ENCODE measurements around the gene CREB3L2.
A peak's percentile ranks its signal among the peaks of the same experiment; 100 is the strongest.

Gene CREB3L2

DNA sequence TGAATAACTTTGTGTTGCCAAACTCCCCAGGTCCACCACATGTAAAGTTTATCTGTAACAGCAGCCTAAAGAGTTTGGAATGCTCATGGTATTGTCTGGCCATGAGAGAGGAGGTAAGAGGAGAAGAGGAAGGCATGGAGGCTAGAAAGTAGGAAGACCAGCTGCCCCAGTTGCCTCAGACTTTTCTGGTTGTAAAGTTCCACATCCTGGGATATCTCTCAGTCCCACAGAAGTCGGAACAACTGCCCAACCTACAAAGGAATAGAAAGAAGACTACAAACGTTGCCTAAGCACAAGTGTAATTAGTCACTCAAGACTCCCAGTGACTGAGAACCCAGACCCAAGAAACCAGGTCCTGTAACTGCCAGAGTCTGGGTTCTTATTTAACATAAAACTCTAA, 47.3 kb downstream of the CREB3L2 start:
- WGBS (ENCODE audit: insufficient coverage): 100% methylated on average over 2 of the region's 2 CpGs
- Histone ChIP-seq H3K36me3 (ENCODE audit: control insufficient read depth in 4 of 4, insufficient read depth in 4 of 4, low read length in 3 of 4) (peaks cover 0 to 4% (median 3%) of the 10 kb centered on the region in 4 experiments), H3K4me1 (ENCODE audit: control extremely low read depth in 1 of 4, control insufficient read depth in 4 of 4, insufficient read depth in 4 of 4, low read length in 3 of 4) (peaks cover 8 to 34% (median 31%) of the 10 kb centered on the region in 4 experiments), H3K27ac (ENCODE audit: insufficient read depth in 1 of 2, low read depth in 1 of 2, low read length in 2 of 2, poor library complexity in 1 of 2, severe bottlenecking in 2 of 2) (peak overlapping the region in 1 of 2 experiments; percentile 47), H3K27me3 (replicated peaks in 2 of 5; ENCODE audit: control insufficient read depth in 4 of 5, insufficient read depth in 5 of 5, low read length in 4 of 5) (no peaks in the 10 kb centered on the region), H3K4me3 (ENCODE audit: control insufficient read depth in 1 of 7, extremely low read depth in 1 of 7, insufficient read depth in 4 of 7, low read depth in 2 of 7, low read length in 6 of 7) (peak overlapping the region in 1 of 7 experiments; percentile 2), H3K9me3 (ENCODE audit: control extremely low read depth in 1 of 5, control insufficient read depth in 4 of 5, insufficient read depth in 2 of 5, low read depth in 1 of 5, low read length in 4 of 5) (no peaks in the 10 kb centered on the region)
- ChIA-PET POLR2A (interaction anchor here (0.6 kb wide), 1 partner anchor 15 kb away, joined by 3 read pairs; no protein-coding TSS in a partner anchor), CTCF (interaction anchor here (1.1 to 1.2 kb wide), 3 partner anchors 9 to 37 kb away, joined by 3 to 4 read pairs (median 3); no protein-coding TSS in a partner anchor)
- no peak for DNase-seq

- WGBS (ENCODE audit: insufficient coverage): 71% methylated on average over 6 of the region's 6 CpGs
- Histone ChIP-seq H3K9me3 (ENCODE audit: control extremely low read depth in 1 of 5, control insufficient read depth in 4 of 5, insufficient read depth in 2 of 5, low read depth in 1 of 5, low read length in 4 of 5) (no peaks in the 10 kb centered on the region), H3K27ac (ENCODE audit: insufficient read depth in 1 of 2, low read depth in 1 of 2, low read length in 2 of 2, poor library complexity in 1 of 2, severe bottlenecking in 2 of 2) (peak overlapping the region in 1 of 2 experiments; percentile 47), H3K4me1 (ENCODE audit: control extremely low read depth in 1 of 4, control insufficient read depth in 4 of 4, insufficient read depth in 4 of 4, low read length in 3 of 4) (peaks cover 8 to 27% (median 26%) of the 10 kb centered on the region in 4 experiments), H3K27me3 (replicated peaks in 2 of 5; ENCODE audit: control insufficient read depth in 4 of 5, insufficient read depth in 5 of 5, low read length in 4 of 5) (no peaks in the 10 kb centered on the region), H3K4me3 (ENCODE audit: control insufficient read depth in 1 of 7, extremely low read depth in 1 of 7, insufficient read depth in 4 of 7, low read depth in 2 of 7, low read length in 6 of 7) (peak overlapping the region in 1 of 7 experiments; percentile 2), H3K36me3 (ENCODE audit: control insufficient read depth in 4 of 4, insufficient read depth in 4 of 4, low read length in 3 of 4) (peaks cover 0 to 4% (median 3%) of the 10 kb centered on the region in 4 experiments)
- ChIA-PET POLR2A (interaction anchor here (0.6 kb wide), 1 partner anchor 16 kb away, joined by 3 read pairs; no protein-coding TSS in a partner anchor), CTCF (interaction anchor here (1.0 to 1.5 kb wide), 5 partner anchors 8 to 38 kb away, joined by 3 to 4 read pairs (median 3); no protein-coding TSS in a partner anchor)
- DNase-seq: peak; percentile 43 to 77 (median 63)
These were observed 48.0 kb downstream of the CREB3L2 start for GRCh38 chr7:137953665-137954470.

- H3K4me3 ChIP-seq (ENCODE audit: control insufficient read depth in 1 of 7, extremely low read depth in 1 of 7, insufficient read depth in 4 of 7, low read depth in 2 of 7, low read length in 6 of 7): no peak overlapping the region
- POLR2A ChIA-PET: no interaction called here
- H3K27me3 ChIP-seq (replicated peaks in 2 of 5; ENCODE audit: control insufficient read depth in 4 of 5, insufficient read depth in 5 of 5, low read length in 4 of 5): no peaks in the 10 kb centered on the region
- H3K36me3 ChIP-seq (ENCODE audit: control insufficient read depth in 4 of 4, insufficient read depth in 4 of 4, low read length in 3 of 4): peaks cover 0 to 4% (median 3%) of the 10 kb centered on the region in 4 experiments
- H3K4me1 ChIP-seq (ENCODE audit: control extremely low read depth in 1 of 4, control insufficient read depth in 4 of 4, insufficient read depth in 4 of 4, low read length in 3 of 4): peaks cover 8 to 19% (median 19%) of the 10 kb centered on the region in 4 experiments
- CTCF ChIA-PET: interaction anchor here (1.0 to 3.4 kb wide), 4 partner anchors 11 to 18 kb away, joined by 3 to 16 read pairs (median 3); no protein-coding TSS in a partner anchor
- no peaks in the 10 kb centered on the region for H3K9me3 ChIP-seq (ENCODE audit: control extremely low read depth in 1 of 5, control insufficient read depth in 4 of 5, insufficient read depth in 2 of 5, low read depth in 1 of 5, low read length in 4 of 5)
- H3K27ac ChIP-seq (ENCODE audit: insufficient read depth in 1 of 2, low read depth in 1 of 2, low read length in 2 of 2, poor library complexity in 1 of 2, severe bottlenecking in 2 of 2): peak overlapping the region in 1 of 2 experiments; percentile 47
- DNase-seq: no peak
- 98% methylated on average over 6 of the region's 8 CpGs for WGBS (ENCODE audit: insufficient coverage)
These were observed 48.7 kb downstream of the CREB3L2 start for GRCh38 chr7:137953043-137953664.

DNA sequence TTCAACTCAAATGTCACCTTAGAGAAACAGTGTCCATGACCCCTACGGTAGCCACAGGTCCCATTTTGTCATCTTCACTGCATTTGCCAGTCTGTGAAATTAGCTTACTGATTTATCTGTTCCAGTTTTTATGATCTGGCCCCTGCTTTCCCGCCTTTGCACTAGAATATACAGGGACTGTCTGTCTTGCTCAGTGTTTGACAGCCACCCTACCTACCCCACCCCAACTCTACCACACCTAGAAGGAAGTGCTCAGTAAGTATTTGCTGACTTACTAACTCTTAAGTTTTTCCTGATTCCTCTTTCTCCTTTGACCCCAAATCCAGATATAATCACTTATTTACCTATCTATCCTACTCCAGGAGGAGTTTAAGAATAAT, 49.5 kb downstream of the CREB3L2 start:
- no peak for DNase-seq
- POLR2A ChIA-PET: no interaction called here
- H3K4me1 ChIP-seq (ENCODE audit: control extremely low read depth in 1 of 4, control insufficient read depth in 4 of 4, insufficient read depth in 4 of 4, low read length in 3 of 4): peaks cover 8 to 20% (median 16%) of the 10 kb centered on the region in 4 experiments
- no peak overlapping the region for H3K27ac ChIP-seq (ENCODE audit: insufficient read depth in 1 of 2, low read depth in 1 of 2, low read length in 2 of 2, poor library complexity in 1 of 2, severe bottlenecking in 2 of 2)
- CTCF ChIA-PET: interaction anchor here (3.4 kb wide), 1 partner anchor 16 kb away, joined by 16 read pairs; no protein-coding TSS in a partner anchor
- no peaks in the 10 kb centered on the region for H3K36me3 ChIP-seq (ENCODE audit: control insufficient read depth in 4 of 4, insufficient read depth in 4 of 4, low read length in 3 of 4)
- no peaks in the 10 kb centered on the region for H3K27me3 ChIP-seq (replicated peaks in 2 of 5; ENCODE audit: control insufficient read depth in 4 of 5, insufficient read depth in 5 of 5, low read length in 4 of 5)
- WGBS (ENCODE audit: insufficient coverage): 100% methylated on average over 1 of the region's 2 CpGs
- H3K9me3 ChIP-seq (ENCODE audit: control extremely low read depth in 1 of 5, control insufficient read depth in 4 of 5, insufficient read depth in 2 of 5, low read depth in 1 of 5, low read length in 4 of 5): no peaks in the 10 kb centered on the region
- no peak overlapping the region for H3K4me3 ChIP-seq (ENCODE audit: control insufficient read depth in 1 of 7, extremely low read depth in 1 of 7, insufficient read depth in 4 of 7, low read depth in 2 of 7, low read length in 6 of 7)

GRCh38 chr7:137951700-137952425, 50.0 kb downstream of the CREB3L2 start:
- no peaks in the 10 kb centered on the region for H3K36me3 ChIP-seq (ENCODE audit: control insufficient read depth in 4 of 4, insufficient read depth in 4 of 4, low read length in 3 of 4)
- WGBS (ENCODE audit: insufficient coverage): 100% methylated on average over 5 of the region's 7 CpGs
- H3K27me3 ChIP-seq (replicated peaks in 2 of 5; ENCODE audit: control insufficient read depth in 4 of 5, insufficient read depth in 5 of 5, low read length in 4 of 5): no peaks in the 10 kb centered on the region
- peaks cover 8 to 20% (median 16%) of the 10 kb centered on the region in 4 experiments for H3K4me1 ChIP-seq (ENCODE audit: control extremely low read depth in 1 of 4, control insufficient read depth in 4 of 4, insufficient read depth in 4 of 4, low read length in 3 of 4)
- no peak overlapping the region for H3K4me3 ChIP-seq (ENCODE audit: control insufficient read depth in 1 of 7, extremely low read depth in 1 of 7, insufficient read depth in 4 of 7, low read depth in 2 of 7, low read length in 6 of 7)
- no peak for DNase-seq
- H3K9me3 ChIP-seq (ENCODE audit: control extremely low read depth in 1 of 5, control insufficient read depth in 4 of 5, insufficient read depth in 2 of 5, low read depth in 1 of 5, low read length in 4 of 5): no peaks in the 10 kb centered on the region
- ChIA-PET CTCF (interaction anchor here (0.6 to 3.4 kb wide), 6 partner anchors 7 to 75 kb away, joined by 3 to 16 read pairs (median 4); no protein-coding TSS in a partner anchor), POLR2A (no interaction called here)
- no peak overlapping the region for H3K27ac ChIP-seq (ENCODE audit: insufficient read depth in 1 of 2, low read depth in 1 of 2, low read length in 2 of 2, poor library complexity in 1 of 2, severe bottlenecking in 2 of 2)

DNA sequence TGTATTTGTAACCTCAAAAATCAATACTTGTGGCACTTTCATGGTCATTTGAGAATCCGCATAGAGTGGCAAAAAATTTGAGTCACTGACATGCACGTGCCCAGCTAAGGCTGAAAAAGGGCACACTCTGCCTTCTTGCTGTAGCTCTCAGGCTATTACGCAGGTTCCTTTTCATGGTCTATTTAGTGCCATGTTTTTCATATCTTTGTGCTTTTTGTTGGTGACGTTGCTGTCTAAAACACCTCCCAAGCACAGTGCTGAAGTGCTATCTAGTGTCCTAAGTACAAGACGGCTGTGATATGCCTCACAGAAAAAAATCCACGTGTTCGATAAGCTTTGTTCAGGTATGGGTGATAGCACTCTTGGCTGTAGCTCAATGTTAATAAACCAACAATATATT, 50.9 kb downstream of the CREB3L2 start:
- no peaks in the 10 kb centered on the region for H3K9me3 ChIP-seq (ENCODE audit: control extremely low read depth in 1 of 5, control insufficient read depth in 4 of 5, insufficient read depth in 2 of 5, low read depth in 1 of 5, low read length in 4 of 5)
- peaks cover 8 to 20% (median 16%) of the 10 kb centered on the region in 4 experiments for H3K4me1 ChIP-seq (ENCODE audit: control extremely low read depth in 1 of 4, control insufficient read depth in 4 of 4, insufficient read depth in 4 of 4, low read length in 3 of 4)
- WGBS (ENCODE audit: insufficient coverage): 98% methylated on average over 3 of the region's 7 CpGs
- POLR2A ChIA-PET: interaction anchor here (1.5 kb wide), 1 partner anchor 8 kb away, joined by 4 read pairs; no protein-coding TSS in a partner anchor
- CTCF ChIA-PET: interaction anchor here (1.0 to 3.4 kb wide), 7 partner anchors 8 to 52 kb away, joined by 3 to 16 read pairs (median 4); no protein-coding TSS in a partner anchor
- no peaks in the 10 kb centered on the region for H3K27me3 ChIP-seq (replicated peaks in 2 of 5; ENCODE audit: control insufficient read depth in 4 of 5, insufficient read depth in 5 of 5, low read length in 4 of 5)
- no peak overlapping the region for H3K4me3 ChIP-seq (ENCODE audit: control insufficient read depth in 1 of 7, extremely low read depth in 1 of 7, insufficient read depth in 4 of 7, low read depth in 2 of 7, low read length in 6 of 7)
- H3K36me3 ChIP-seq (ENCODE audit: control insufficient read depth in 4 of 4, insufficient read depth in 4 of 4, low read length in 3 of 4): no peaks in the 10 kb centered on the region
- no peak for DNase-seq
- H3K27ac ChIP-seq (ENCODE audit: insufficient read depth in 1 of 2, low read depth in 1 of 2, low read length in 2 of 2, poor library complexity in 1 of 2, severe bottlenecking in 2 of 2): no peak overlapping the region
